ENCODE results near the gene NPY5R.

Gene NPY5R

DNA sequence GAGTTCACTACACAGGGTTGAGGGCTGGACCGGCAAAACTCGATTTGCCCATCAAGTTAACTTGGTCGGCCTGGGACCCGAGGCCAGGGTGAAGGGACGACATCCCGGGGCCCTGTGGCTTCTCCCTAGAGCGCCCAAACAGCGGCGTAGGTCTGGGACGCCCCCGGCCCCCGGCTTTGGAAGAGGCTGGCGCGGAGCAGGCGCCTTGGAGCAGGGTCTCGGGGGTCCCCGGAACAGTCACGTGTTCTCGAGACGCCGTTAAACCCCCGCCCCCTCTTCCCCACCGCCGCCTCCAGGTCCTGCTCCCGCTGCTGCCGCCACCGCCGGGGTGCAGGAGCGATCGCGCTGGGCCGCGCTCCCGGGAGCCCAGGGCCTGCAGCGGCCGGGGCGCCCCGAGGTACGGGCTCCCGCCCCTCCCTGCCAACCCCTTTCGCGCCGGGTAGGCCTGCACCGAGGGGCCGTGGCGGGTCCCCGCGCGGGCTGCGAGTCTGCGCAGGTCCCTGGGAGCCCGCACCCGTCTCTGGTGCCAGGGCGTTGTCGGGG lies at the start of gene NPY5R:
TSS of gene NPY5R (plus strand) at position 289 of the 543 bp plus-strand sequence. CDS start 6,382 bp downstream, outside the sequence.
- DNase-seq, result no peak

DNA sequence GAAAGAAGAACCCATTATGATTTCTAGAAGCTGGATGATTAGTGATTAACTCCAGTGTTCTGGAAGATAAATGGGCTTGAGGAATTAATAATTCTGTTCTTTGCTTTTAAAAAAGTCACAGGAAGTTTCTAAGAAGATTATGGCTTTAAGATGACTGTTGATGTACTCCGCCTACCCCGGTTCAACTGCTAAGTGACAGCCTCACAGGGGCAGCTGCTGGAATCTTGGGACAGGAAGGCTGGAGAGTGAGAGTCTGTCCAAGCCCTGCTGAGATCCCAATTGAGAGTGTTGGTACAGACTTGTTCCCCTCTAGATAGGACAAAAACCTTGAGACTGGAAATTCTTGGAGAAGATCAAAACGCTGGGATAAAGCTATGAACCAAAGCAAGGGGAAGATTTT lies 48.6 kb upstream of the NPY5R start:
- DNase-seq, result no peak

DNA sequence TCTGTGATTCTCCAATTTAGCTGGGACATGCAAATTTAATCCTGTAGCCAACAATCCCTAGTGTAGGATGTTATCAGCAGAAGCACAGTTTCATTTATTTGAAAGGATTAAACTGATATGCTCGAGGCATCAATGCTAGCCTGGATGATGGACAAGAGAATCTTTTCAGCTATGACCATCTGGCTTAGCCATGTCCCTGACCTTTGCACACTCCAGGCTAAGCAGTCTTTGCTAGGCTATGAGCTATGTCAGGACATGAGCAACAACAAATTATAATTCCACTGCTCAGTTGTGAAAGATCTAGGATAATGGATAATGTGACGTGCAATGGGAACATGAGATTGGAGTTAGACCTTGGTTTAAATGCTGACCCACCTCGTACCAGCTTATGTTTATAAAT lies 43.2 kb upstream of the NPY5R start:
- no peak for DNase-seq

DNA sequence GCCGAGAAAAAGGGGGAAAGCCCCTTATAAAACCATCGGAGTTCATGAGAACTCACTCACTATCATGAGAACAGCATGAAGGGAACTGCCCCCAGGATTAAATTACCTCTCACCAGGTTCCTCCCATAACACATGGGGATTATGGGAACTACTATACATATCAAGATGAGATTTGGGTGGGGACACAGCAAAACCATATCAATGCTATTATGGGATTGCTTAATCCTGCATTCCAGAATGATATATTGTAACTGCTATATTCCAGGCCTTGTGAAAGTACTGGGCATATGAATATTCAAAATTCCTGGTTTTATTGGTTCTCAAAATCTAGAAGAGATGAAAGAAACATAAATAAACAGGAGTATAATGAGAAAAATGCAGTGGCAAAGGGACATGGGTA lies 40.6 kb upstream of the NPY5R start:
- no peak for DNase-seq

DNA sequence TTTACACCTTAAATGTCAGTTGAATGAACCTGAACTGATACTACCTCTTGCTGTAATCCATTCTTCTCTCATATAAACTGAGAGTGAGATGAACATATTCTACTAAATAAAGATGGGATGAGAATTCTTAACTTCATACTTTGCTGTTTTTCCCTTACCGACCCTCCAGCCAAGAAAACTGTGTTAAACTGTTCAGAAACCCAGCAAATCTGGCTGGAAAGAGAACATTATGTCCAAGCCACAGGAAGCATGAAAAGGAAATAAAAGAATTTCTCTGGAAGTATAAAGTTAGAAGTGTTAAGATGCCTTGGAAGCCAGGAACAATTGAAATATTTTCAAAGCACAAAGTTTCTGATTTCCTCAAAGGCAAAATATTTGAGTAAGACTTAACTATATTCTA lies 34.2 kb upstream of the NPY5R start:
- DNase-seq, result no peak

DNA sequence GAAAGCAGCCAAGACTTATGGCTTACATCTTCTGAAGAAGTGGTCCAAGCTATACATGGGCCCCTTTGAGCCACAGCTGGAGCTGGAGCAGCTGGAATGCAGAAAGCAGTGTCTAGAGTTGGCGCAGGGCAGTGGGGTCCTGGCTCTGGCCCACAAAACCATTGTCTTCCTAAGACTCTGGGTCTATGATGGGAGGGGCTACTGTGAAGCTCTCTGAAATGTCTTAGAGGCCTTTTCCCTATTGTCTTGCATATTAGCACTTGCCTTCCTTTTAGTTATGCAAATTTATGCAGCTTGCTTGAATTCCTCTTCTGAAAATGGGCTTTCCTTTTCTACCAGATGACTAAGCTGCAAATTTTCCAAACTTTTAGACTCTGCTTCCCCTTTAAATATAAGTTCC lies 26.6 kb upstream of the NPY5R start:
- DNase-seq, result no peak

DNA sequence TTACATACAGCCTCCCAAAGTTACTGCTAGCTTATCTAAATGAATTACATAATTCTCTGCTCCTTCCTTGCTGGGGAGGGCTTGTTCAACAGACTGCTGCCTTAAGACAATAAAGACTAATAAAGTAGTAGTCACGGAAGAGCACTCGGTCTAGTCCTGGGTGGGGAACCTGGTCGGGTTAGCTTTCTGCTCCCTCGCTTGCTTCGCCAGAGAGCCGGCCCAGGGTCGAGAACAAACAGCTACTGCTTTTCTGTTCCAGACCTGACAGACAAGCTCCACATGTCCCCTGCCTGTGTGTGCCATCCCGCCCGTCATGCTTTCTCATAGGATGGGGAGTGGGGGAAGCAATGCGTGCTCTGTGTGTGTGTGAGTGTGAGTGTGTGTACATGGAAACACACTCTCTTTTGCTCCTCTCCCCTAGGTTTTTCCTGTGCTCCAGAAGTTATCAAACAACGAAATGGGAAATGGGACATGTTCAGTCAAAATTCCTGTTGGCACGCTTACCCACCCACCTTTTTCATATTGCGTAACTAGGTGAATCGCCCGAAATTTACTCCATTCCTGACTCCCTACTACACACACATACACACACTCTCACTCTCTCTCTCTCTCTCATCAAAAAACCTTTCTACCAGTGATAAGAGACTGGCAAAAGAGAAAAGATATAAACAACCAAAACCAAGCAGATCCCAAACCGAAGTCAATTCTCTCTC lies 12.6 kb upstream of the NPY5R start:
- no peak for DNase-seq

DNA sequence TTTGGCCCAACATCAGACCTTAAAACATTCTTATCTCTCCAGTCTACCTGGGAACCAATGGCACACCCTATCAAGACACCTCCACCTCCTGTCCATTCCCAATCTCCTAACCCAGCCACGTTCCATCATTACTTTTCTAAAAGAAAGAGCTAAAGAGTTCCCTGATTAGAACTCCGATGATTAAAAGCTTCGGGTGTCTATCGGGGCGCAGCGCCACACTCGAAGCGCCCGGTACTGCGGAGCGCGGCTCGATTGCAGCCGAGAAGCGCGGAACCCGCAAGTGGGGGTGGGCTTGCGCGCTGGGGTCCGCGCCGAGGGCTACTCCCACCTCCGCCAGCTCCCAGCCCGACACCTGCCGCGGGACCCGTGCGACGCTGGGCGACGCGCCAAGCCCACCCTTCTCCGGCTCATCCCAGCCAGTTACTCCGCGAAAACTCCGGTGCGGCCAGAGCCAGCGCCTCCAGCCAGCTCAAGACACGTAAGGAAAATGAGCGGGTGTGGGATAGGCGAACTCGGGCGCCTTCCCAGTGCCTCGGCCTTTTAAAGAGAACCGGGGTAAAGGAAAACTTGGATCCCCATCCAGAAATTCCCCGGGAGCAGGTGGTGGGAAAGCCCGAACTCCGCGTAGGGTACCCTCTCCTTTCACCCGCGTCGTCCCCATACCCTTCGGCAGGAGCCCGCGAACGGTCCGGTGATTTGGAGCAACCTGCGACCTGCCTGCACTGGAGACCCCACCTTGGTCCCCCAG lies 11.9 kb upstream of the NPY5R start:
- no peak for DNase-seq

DNA sequence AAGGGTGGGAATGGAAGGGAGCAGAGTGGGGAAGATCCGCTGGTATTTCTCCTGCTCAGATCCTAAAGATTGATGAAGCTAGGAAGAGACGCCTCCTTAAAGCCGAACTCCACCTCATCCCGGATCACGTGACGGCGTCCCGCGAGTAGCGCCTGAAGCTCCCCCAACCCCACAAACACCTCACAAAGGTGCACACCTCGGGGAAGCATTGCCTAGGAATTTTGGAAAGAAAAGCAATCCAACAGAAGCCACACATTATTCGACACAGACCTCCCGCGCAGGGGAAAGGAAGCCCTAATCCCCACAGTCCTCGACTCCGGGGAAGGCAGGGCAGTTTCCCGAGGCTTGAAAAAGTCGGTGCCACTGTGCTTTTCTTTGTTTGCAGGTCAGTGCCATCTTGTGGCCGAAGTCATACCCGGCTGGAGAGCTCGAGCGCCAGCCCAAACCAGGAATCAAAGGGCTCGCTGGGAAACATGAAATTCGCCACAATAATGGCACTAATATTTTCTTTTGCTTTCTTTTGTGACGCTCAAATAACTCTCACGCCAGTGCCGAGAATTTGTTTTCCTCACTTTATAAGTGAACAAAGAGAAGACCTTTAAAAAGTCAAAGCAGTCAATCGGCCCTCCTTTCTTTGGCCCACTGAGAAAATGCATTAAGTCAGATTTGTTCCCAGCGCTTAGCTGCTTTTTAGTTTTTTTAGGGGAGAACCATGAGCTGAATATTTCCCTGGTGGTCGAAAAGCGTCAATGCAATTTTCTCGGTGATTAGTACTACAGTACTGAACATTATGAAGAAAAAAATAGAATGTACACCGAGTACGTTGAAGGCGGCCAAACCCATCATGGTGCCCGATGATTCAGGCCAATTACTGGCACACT lies 10.9 kb upstream of the NPY5R start, which contains the start of gene NPY1R:
TSS of gene NPY1R (minus strand) at position 71 of the 881 bp plus-strand sequence. CDS start 6,042 bp downstream, outside the sequence.
- no peak for DNase-seq

DNA sequence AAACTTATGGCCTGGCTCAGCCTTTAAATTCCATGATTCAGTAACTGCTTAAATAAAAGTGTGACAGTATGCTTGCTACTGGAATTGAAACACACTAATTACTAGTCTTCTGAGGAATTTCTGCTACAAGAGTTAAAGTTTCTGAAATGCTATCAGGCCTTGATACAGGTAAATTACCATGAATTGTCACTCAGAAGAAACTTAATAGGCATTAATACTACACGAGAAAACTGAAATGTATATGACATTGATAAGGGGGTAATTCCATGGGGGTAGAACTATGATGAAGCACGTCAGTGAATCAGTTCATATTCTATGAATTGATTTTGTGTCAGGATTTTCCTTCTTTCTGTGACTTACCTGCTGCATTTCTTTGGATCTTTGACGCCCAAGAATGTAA lies 8.3 kb upstream of the NPY5R start:
- DNase-seq, result no peak

DNA sequence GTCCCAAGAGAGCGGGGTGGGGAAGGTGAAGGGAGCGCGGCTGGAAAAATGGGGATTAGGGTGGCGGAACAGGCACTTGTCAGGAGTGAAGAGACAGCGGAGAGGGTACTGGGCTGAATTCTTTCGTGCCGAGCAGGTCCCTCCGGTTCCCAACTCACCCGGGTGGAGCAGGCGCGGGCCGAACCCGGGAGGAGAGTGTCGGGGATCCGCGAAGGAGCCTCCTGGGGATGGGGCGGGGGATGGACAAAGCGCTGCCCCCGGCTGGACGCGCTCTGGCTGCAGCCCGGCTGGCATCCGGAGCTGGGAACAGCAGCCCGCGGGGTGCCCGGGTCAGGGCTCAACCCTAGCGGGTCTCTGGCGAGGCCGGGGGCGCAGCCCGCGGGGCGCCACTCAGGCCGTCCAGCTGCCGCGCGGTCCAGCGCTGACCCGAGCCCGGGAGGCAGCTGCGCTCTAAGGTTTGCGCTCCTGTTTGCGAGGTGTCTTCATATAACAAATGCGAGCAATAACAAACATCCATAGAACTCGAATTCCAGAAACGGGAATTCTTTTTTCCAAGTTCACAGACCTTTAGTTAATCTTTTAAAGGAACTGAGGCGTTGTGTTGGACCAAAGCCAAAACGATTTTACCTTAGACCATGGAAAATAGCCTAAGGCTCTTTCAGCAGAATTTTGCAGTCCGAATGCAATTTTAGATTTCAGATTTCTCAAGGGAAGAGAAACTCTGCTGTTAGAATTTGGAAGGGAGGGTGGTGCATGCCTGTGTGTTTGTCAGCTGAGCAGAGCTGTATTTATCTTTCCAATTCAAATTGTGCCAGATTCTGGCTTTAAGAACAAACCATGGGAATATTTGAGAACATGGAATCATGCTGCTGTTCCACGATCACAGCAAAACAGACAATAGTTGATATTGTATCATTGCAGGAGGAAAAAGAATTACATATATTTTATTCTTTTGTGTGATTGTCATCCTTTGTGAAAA lies 744 bp downstream of the NPY5R start:
- no peak for DNase-seq

DNA sequence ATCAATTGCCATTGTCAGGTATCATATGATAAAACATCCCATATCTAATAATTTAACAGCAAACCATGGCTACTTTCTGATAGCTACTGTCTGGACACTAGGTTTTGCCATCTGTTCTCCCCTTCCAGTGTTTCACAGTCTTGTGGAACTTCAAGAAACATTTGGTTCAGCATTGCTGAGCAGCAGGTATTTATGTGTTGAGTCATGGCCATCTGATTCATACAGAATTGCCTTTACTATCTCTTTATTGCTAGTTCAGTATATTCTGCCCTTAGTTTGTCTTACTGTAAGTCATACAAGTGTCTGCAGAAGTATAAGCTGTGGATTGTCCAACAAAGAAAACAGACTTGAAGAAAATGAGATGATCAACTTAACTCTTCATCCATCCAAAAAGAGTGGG lies 7.0 kb downstream of the NPY5R start:
- DNase-seq, result no peak

DNA sequence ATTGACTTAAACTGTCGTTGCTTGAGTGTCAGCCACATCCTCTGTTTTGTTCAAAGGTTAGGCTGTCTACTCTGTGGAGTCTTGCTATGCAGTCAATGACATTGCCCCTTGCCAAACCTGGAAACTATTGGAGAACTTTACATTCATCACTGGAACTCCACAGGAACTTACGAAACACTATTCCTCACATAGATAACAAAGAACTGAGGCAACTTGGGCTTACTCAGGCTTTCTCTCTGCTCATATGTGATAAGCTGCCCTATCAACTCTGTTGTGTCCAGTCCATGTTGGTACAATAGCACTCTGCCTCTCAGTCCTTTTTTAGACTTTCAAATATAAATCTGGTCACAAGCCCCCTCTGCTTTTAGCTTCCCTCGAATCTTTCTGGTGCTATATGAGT lies 9.4 kb downstream of the NPY5R start:
- DNase-seq, result no peak

DNA sequence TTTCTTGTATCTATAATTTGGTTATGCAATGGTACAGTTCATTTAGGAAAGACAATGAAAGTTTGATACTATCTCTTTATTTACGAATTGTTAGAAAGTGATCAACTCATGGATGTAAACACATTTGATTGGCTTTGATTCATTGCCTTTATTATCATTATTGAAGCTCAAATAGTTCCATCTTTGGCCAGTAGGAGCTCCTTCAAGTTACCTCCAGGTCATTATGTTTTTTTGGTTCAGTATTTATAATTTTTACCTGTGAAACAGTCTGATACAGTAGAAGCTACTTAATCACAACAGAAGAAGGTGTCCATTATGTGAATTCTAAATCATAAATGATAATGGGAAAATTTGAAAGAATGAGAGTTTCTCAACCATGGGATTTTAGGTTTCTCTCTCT lies 12.4 kb downstream of the NPY5R start:
- DNase-seq, result no peak

DNA sequence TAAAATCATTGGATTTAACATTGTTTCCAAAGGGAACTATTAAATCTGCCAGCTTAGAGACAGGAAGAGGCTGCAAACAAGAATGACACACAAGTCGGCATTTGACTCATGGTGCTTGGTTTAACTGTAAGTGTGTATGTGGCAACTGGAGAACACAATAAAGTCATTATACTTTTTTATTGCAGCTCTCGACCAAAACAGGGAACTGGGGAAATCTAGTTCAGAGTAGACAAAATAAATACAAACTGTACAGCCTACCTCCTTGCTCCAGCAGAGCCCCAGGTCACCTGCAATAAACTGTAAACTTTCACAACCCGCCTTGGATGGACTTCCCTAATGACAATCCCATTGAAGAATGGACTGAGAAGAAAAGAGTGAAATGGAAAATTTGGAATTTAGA lies 24.0 kb downstream of the NPY5R start:
- no peak for DNase-seq

DNA sequence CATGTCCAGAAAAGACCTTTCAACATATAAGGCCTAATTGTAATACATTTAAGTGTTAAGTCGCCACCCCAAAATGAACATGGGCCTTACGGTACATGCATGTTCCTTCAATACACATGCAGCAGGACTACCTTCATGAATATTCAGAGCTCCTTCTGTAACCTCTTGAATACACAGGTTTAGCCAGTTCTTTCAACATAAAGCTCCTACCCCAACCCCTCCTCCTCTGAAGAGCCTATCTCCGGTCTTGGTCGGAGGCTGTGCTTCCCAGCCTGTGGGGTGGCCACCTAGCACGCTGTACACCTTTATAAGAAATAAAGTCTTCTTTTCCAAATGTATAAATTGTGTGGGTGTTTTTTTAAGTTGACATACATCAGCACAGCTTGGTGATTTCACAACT lies 28.3 kb downstream of the NPY5R start:
- DNase-seq, result no peak

DNA sequence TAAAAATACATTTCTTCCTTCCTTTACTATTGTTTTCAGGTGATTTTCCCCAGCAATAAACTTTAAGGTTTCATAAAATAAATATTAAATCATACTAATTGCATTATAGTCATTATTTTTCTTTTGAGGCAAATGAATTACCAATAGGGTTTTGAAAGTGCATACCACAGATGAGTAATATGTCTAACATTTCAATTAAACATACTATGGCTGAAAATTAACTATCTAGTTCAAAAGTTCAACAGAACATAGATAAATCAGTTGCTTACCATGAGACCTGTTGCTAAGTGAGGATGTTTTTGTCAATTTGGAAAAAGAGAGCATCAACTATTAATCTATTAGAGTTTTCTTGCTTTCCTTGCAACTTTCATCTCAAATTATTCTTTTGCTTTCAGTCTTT lies 35.0 kb downstream of the NPY5R start:
- no peak for DNase-seq

DNA sequence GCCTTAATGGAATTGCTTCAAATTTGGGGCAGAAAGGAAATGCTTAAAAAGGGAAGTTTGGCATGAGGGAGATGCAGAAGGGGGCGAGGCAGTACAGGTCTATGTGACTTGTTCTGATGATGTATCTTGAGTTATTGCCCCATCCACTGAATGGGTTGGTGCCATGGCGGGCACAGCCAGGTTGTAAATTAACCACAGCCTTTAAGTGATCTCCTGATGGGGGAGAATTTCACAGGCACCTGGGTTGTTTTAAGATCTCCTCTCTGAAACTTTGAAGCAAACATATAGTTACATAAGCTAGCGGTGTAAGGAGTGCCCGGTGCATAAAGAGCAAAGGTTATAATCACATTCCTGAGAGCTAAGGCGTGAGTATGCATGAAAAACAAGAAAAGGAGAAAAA lies 37.0 kb downstream of the NPY5R start:
- DNase-seq, result no peak

DNA sequence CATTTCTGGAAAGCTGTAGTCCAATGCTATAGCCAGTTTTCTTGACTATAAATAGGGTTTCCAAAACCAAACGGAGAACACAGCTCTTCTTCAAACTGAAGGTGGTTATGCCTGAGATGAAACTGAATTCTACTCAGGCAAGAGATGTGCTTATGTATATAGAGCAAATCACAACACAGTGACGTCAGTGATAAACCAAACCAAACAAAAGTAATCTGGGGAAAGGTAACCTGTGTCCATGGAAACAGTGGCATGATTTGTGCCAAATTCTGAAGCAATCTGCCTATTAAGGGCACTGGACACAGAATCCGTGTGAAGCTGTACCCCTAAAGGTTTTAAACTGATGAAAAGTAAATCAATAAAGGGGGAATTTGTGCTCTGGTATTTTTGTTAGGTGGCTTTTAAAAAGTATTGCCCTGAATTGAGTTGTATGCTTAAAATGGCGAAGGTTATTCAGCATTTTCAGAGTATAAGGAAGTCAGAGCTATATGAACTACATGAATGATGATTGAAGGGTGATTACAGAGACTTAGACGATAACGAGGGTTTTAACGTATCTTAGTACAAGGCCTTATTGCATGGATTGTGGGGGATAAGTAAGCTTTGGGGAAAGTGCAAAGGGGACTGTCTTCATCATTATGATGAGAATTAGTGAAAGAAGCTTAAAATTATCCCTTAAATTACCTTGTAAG lies 38.6 kb downstream of the NPY5R start:
- DNase-seq, result no peak

DNA sequence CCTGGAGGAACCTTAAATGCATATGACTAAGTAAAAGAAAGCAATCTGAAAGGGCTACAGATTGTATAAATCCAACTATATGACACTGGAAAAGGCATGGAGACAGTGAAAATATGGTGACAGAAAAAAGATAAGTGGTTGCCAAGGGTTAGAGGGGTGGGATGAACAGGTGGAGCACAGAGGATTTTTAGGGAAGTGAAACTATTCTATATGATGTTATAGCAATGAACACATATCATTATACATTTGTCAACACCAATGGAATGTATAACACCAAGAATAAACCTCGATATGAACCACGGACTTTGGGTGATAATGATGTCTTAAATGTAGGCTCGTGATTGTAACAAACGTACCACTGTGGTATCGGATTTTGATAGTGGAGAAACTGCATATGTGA lies 40.7 kb downstream of the NPY5R start:
- DNase-seq, result no peak

DNA sequence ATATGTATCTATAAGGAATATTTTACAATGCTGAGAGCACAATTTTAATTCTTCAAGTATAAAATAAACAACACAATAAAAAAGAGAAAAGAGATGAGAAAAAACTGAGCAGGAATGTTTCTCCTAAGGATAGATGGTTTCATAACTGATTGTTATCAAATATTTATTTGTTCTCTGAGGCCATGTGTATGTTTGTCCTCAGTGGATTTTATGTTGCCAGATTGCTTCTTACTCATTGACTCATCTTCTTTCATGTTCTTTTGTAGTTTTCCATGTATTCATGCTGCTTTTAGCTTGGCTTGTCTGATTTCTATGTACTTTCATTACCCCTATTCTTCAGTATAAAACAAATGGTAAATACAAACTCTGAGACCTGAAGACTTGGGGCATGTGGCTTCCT lies 41.2 kb downstream of the NPY5R start:
- no peak for DNase-seq

All from NCI-H187 treated with DMSO at 0.1 percent for 48 hours (cell line).